Central memory CD8-positive, alpha-beta T cell (primary cell): ENCODE measurements around the gene CMTR1.

Source experiments
- ATAC-seq: fragments of 150-1000 bp; cut with Tn5 transposase; replicated peaks from 2 replicates; pipeline ENCODE4 v1.10.0; 2022; ENCODE audit warnings: mild to moderate bottlenecking, moderate FRiP score, moderate number of reproducible peaks; ENCODE audit not compliant: poor library complexity, severe bottlenecking; ENCODE audit errors: extremely low read depth
- DNase-seq, 2 donors: peaks; one replicate each; pipeline ENCODE4 v3.0.0; 2021; ENCODE audit warnings: low spot score in 2 of 2
- H3K27ac Mint-ChIP-seq: one replicate; pipeline ENCODE4 v1.8.0; 2022; ENCODE audit warnings: low read depth, mild to moderate bottlenecking, moderate library complexity, mixed read lengths
- H3K27me3 Mint-ChIP-seq: one replicate; pipeline ENCODE4 v1.8.0; 2022; ENCODE audit warnings: mixed read lengths
- H3K36me3 Mint-ChIP-seq: one replicate; pipeline ENCODE4 v1.8.0; 2022; ENCODE audit warnings: mild to moderate bottlenecking, moderate library complexity, mixed read lengths; ENCODE audit not compliant: insufficient read depth
- H3K4me1 Mint-ChIP-seq: one replicate; pipeline ENCODE4 v1.8.0; 2022; ENCODE audit warnings: mixed read lengths
- H3K4me3 Mint-ChIP-seq: one replicate; pipeline ENCODE4 v1.8.0; 2022; ENCODE audit warnings: mild to moderate bottlenecking, moderate library complexity, mixed read lengths
- H3K9me3 Mint-ChIP-seq: one replicate; pipeline ENCODE4 v1.8.0; 2022; ENCODE audit warnings: mixed read lengths

Gene CMTR1

DNA sequence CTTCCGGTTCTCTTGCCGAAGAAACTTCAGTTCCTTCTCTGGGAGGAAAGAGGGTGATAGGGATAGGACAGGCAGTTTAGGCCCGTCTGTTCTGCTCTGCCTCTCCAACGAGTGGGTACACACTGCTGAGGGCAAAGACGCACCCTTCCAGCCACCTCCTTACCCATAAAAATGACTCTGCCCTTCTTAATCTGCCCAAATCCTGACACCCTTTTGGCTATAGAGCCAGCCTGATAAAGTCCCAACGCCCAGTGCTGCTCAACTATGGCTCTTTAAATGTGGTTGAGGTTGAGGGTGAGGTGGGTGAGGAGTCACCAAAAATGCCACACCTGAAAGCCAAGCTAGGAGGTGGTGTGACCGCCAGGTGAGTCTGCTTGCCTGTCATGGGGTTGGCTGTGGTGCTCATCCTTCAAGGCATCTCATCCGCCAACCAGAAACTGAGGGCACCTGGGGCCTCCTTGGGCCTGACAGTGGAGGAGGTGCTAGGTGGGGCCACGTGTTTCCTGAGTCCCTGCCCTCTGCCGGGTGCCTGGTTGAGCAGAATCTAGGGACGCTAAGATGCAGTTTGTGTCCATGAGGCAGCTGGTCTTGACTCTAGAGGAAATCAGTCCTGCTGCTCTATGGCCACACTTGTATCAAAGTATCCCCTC, 50.4 kb downstream of the CMTR1 start:
- Mint-ChIP-seq H3K4me1 (peaks cover 24% of the 10 kb centered on the region), H3K27me3 (no peaks in the 10 kb centered on the region), H3K9me3 (no peaks in the 10 kb centered on the region), H3K27ac (peak overlapping the region; percentile 39), H3K4me3 (no peak overlapping the region), H3K36me3 (peaks cover 21% of the 10 kb centered on the region)
- ATAC-seq (no peak), DNase-seq (no peak)

- no peak overlapping the region for H3K4me3 Mint-ChIP-seq
- DNase-seq (peak; percentile 71 to 74), ATAC-seq (peak; percentile 74)
- peaks cover 32% of the 10 kb centered on the region for H3K4me1 Mint-ChIP-seq
- no peaks in the 10 kb centered on the region for H3K27me3 Mint-ChIP-seq
- H3K27ac Mint-ChIP-seq = peak overlapping the region; percentile 84
- H3K9me3 Mint-ChIP-seq = no peaks in the 10 kb centered on the region
- H3K36me3 Mint-ChIP-seq = peaks cover 24% of the 10 kb centered on the region
Measured at GRCh38 chr6:37483917-37484785, 51.1 kb downstream of the CMTR1 start.

DNA sequence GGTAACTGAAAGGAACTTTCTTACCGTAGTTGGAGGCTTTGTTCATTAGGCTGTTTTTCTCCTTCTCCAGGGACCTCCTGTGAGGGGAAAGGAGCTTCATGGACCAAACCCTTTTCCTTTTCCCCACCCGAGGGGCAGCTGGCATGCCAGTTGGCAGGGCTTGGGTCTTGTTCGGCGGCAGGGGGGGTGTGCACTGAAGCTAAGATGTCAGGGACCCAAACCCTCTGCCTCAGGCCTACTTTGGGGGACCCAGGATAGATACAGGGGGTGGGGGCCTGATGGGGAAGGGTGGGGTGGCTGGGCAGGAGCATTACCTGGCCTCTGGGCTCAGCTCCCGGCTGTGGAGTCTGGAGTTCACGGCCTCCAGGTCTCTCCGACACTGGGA, 51.8 kb downstream of the CMTR1 start:
- H3K9me3 Mint-ChIP-seq = no peaks in the 10 kb centered on the region
- H3K27ac Mint-ChIP-seq = peak overlapping the region; percentile 84
- H3K4me1 Mint-ChIP-seq = peaks cover 38% of the 10 kb centered on the region
- DNase-seq (no peak), ATAC-seq (no peak)
- H3K36me3 Mint-ChIP-seq = peaks cover 23% of the 10 kb centered on the region
- H3K4me3 Mint-ChIP-seq = no peak overlapping the region
- no peaks in the 10 kb centered on the region for H3K27me3 Mint-ChIP-seq

- H3K27ac Mint-ChIP-seq = peak overlapping the region; percentile 84
- no peaks in the 10 kb centered on the region for H3K27me3 Mint-ChIP-seq
- no peak overlapping the region for H3K4me3 Mint-ChIP-seq
- peaks cover 43% of the 10 kb centered on the region for H3K4me1 Mint-ChIP-seq
- peaks cover 24% of the 10 kb centered on the region for H3K36me3 Mint-ChIP-seq
- ATAC-seq = no peak
- H3K9me3 Mint-ChIP-seq = no peaks in the 10 kb centered on the region
- no peak for DNase-seq
Measured at GRCh38 chr6:37485291-37485702, 52.3 kb downstream of the CMTR1 start.

DNA sequence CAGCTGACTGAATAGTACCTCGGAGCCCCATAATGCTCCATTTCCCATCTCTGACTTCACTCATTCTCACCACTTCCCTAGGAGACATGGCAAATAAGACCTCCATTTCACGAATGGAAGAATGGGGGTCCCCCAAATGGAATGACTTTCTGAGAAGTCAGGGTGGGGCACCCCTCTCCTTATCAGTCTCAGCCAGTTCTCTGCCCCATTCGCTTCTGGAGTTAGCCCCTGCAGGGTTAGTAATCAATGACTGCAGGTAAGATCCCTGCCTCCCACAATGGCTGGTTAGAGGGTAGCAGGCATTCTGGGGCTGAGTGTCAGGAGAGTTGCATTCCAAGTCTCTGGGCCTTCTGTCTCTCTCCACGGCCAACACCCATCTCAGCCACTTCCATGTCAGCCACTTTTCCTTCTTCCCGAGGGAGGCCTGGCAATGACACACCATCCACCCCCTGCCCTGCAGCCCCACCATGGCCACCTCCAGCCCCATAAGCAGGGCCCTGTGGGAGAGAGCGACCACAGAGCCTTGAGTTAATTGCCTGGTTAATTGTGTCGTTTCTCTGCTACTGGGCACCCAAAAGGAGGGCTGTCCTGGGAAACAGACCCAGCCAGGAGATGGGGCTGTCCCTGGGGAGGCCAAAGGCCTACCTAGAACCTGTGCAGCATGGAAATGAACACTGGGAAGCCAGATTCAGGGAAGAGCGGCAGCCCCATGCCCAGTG, 53.3 kb downstream of the CMTR1 start:
- peaks cover 53% of the 10 kb centered on the region for H3K4me1 Mint-ChIP-seq

GRCh38 chr6:37487591-37488380, 54.8 kb downstream of the CMTR1 start:
- Mint-ChIP-seq H3K27me3 (no peaks in the 10 kb centered on the region), H3K27ac (peak overlapping the region; percentile 100), H3K36me3 (peaks cover 16% of the 10 kb centered on the region), H3K4me1 (peaks cover 64% of the 10 kb centered on the region), H3K4me3 (no peak overlapping the region), H3K9me3 (no peaks in the 10 kb centered on the region)
- DNase-seq (no peak), ATAC-seq (no peak)

More for the DNA sequence above, 53.3 kb downstream of the CMTR1 start:
- no peaks in the 10 kb centered on the region for H3K9me3 Mint-ChIP-seq
- peaks cover 19% of the 10 kb centered on the region for H3K36me3 Mint-ChIP-seq
- DNase-seq = no peak
- ATAC-seq = no peak
- H3K27ac Mint-ChIP-seq = peak overlapping the region; percentile 84
- no peaks in the 10 kb centered on the region for H3K27me3 Mint-ChIP-seq
- no peak overlapping the region for H3K4me3 Mint-ChIP-seq

DNA sequence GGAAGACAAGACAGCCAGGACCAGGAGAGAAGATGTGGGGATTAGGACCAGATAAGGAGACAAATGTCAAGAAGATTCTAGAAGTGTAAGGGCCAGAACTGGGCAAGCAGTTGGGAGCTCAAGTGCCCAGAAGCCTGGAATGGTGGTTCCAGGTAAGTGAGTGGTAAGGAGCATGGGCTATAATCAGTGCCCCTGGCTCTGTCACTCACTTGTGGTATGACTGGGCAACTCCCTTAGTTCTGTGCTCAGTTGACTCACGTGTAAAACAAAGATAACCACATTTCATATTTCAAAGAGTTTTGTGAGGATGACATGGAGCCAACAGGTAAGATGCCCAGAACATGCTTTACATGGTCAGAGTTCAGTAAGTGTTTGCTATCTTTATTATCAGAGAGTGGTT, 55.5 kb downstream of the CMTR1 start:
- Mint-ChIP-seq H3K27ac (peak overlapping the region; percentile 100), H3K4me1 (peaks cover 62% of the 10 kb centered on the region), H3K27me3 (no peaks in the 10 kb centered on the region), H3K9me3 (no peaks in the 10 kb centered on the region), H3K4me3 (peak overlapping the region; percentile 78), H3K36me3 (peaks cover 15% of the 10 kb centered on the region)
- no peak for ATAC-seq
- no peak for DNase-seq

DNA sequence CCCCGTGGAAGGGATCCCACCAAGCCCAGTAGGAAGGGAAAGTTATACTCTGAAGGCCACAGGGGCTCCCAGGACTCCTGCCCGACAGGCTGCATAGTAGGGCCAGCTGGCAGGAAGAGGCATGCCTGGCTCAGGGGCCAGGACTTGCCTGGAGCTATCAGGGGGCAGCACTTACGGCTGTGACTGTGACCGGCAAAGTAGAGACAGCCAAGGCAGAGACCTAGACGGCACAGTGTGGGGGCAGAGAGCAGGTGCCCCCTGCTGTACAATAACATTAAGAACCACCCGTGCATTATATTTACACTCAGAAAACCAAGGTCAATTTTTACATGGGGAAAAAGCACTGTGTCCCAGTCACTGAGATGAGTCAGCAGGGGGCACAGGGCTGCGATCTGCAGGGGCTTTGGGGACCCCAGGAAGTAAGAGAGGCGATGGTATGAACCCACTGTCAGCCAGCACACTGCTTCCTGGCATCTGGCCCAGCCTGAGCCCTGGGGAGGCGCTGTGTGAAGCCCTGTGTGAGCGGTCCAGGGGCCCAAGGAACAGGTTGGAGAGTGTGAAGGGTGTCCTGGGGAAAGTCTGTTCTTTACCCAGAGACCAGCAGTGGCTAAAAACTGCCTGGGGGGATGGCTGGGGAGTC, 56.8 kb downstream of the CMTR1 start:
- Mint-ChIP-seq H3K4me1 (peaks cover 62% of the 10 kb centered on the region), H3K27me3 (no peaks in the 10 kb centered on the region), H3K4me3 (peak overlapping the region; percentile 78)

GRCh38 chr6:37490536-37491170, 57.6 kb downstream of the CMTR1 start:
- Mint-ChIP-seq H3K4me1 (peaks cover 68% of the 10 kb centered on the region), H3K27me3 (no peaks in the 10 kb centered on the region), H3K36me3 (peaks cover 10% of the 10 kb centered on the region), H3K4me3 (peak overlapping the region; percentile 78), H3K27ac (peak overlapping the region; percentile 100), H3K9me3 (no peaks in the 10 kb centered on the region)
- DNase-seq (no peak), ATAC-seq (no peak)

More for the DNA sequence above, 56.8 kb downstream of the CMTR1 start:
- Mint-ChIP-seq H3K36me3 (peaks cover 12% of the 10 kb centered on the region), H3K27ac (peak overlapping the region; percentile 100), H3K9me3 (no peaks in the 10 kb centered on the region)
- ATAC-seq (peak; percentile 79), DNase-seq (peak in 1 of 2 donors; percentile 46)

DNA sequence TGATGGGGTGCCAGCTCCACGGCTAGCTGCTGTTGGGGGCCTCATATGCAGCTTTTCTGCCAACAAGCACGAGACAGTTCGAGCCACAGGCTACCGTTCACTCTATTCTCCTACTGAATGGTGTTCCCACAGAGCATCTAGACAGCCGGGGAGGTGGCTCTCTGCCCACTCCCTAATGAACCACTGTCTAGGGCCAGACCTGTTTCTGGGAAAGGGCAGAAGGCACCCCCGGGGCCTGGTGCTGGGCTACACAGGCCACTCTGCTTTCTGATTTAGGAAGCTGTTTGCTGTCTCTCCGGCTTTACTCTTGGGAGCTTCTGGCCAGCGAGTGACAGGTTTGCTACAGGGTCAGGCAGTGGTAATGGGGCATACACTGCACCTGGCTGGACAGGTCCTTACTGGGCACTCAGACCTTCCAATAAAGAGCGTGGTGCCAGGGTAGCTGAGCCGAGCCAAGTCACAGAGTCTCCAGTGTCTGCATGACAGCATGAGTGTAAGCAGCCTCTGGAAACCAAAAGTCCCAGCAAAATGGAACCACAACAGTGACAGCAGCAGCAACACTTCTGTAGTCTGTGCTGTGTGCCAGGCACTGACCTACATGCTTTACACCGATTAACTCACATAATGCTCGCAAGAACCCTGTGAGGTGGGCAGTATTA, 58.3 kb downstream of the CMTR1 start:
- Mint-ChIP-seq H3K9me3 (no peaks in the 10 kb centered on the region), H3K27ac (peak overlapping the region; percentile 100)
- ATAC-seq = peak; percentile 50

DNA sequence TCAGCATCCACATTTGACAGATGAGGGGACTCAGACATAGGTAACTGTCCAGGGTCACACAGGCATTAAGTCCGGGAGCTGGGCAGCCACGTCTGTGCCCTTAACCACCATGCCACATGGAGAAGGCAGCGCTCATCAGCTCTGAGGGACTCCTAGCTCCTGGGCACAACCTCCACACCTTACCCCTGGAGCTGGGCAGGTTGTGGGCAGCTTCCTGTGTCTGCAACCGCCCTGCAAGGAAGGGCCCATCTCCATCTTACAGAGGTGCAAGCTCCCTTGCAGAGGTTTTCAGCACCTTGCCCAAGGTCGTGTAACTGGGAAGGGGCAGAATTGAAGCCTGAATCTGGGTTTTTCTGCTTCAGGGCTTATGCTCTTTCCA, 58.8 kb downstream of the CMTR1 start:
- H3K4me1 Mint-ChIP-seq = peaks cover 65% of the 10 kb centered on the region
- no peaks in the 10 kb centered on the region for H3K27me3 Mint-ChIP-seq
- ATAC-seq (peak; percentile 14), DNase-seq (no peak)
- peak overlapping the region; percentile 100 for H3K27ac Mint-ChIP-seq
- no peaks in the 10 kb centered on the region for H3K9me3 Mint-ChIP-seq
- H3K36me3 Mint-ChIP-seq = peaks cover 10% of the 10 kb centered on the region
- H3K4me3 Mint-ChIP-seq = peak overlapping the region; percentile 78

More for the DNA sequence above, 58.3 kb downstream of the CMTR1 start:
- DNase-seq = no peak
- H3K4me1 Mint-ChIP-seq = peaks cover 64% of the 10 kb centered on the region
- peak overlapping the region; percentile 78 for H3K4me3 Mint-ChIP-seq
- H3K36me3 Mint-ChIP-seq = peaks cover 10% of the 10 kb centered on the region
- H3K27me3 Mint-ChIP-seq = no peaks in the 10 kb centered on the region
